ENCODE data around the gene ADAP1.
"Not testable (repeated sequence)": the region's sequence is repeated elsewhere in the genome, so short reads cannot be mapped to it uniquely, and the experiment has no call there.

The ADAP1 gene

DNA sequence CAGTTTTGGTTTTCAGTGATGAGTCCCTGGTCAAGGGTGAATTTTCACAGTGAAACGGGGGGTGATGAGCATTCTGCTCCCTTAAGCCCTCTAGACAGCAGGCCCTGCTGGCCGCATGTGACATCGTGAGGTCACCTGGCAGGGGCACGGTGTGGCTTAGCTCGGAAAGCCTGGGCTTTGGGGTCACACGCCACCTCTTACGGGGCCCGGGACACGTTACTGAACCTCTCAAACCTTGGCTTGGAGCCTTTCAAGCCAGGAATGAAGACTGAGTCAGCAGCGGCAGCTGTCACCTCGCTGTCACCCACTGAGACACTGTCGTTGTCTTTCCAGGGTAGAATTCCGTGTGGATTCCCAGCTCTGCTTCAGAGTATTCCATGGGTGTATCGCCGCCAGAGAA, 74.0 kb downstream of the ADAP1 start:
- no peak for DNase-seq (ENCODE audit: low read depth)

DNA sequence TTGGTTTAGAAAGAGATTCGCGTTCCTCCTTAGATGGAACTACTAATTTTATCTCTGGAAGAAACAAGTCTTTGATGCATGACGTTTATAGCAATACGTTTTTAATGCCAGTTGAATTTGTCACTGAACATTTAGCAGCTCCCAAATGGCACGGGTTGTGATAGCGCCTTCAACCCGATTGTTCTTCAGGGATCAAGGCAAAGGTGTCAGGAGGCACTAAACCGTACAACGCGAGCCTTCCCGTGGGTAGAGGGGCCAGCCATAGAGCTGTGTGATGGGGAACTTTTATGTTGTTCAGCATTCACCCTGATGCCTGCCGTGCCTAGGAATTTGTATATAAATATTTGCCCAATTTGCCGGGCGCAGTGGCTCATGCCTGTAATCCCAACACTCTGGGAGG, 74.8 kb downstream of the ADAP1 start:
- DNase-seq (ENCODE audit: low read depth), result no peak

DNA sequence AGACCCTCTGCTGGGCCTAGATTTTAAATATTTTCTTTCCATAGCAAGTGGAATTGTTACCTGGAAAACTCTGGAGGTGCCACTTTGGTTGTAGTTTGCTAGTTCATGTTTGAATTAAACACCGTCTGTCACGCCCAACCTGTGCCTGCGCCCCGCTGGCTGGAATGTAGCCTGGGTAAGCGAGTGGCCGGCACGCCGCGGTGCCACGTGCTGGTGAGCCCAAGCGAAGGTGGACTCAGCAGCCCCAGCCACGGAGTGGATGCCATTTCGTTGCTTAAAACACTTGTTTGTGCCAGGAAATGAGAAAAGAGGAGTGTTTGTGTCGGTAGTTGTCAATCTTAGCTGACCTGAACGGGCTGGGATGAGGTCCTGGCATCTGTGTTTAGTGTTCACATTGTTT, 75.4 kb downstream of the ADAP1 start:
- DNase-seq (ENCODE audit: low read depth), result no peak

DNA sequence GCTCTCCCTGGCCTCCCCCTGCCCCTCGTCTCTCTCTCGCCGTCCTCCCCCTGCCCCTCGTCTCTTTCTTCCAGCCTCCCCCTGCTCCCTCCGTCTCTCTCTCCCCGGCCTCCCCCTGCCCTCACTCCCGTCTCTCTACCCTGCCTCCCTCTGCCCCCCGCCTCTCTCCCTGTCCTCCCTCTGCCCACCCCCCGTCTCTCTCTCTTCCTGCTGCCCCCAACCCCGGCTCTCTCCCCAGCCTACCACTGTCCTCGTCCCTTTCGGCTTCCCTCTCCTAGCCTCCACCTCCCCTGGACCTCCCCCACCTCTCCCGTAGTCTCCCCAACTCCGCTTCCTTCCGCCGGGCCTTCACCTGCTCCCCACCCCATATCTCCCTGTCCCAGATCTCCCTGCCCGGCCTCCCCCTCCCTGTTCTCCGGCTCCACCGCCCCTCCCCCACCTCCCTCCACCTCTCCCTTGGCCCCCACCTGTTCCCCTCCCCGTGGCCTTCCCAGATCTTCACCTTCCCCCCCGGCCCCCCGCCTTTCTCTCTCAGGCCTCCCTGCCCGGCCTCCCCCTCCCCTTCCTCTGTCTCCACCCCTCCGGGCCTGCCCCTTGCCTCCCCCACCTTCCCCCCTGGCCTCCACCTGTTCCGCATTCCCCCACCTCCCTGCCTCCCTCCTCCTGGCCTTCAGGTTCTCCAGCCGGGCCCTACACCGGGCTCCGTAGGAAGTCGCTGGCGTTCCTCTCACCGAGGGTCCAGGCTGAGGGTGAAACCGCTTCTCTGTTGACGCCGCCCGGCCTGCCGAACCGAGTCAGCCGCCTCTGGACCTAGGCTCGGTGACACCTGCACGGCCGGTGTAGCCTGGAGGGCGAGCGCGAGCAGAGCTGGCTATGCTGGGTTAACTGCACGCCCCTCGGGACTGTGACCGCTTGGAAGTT, 76.9 kb downstream of the ADAP1 start:
- DNase-seq (ENCODE audit: low read depth), result no peak

DNA sequence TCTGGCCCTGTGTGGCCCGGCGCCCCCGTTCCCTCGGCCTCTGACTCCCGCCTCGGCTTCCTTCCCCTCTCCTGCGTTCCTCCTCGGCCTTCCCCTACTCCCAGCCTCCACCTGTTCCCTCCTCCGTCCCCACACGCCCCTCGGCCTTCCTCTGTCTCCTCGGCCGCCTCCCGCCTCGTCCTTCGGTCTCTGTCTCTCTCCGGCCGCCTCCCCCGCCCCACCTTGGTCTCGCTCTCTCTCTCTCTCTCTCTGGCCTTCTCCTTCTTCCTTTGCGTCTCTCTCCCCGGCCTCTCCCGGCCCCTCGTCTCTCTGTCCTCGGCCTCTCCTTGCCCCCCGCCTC, 77.5 kb downstream of the ADAP1 start:
- DNase-seq (ENCODE audit: low read depth), result no peak

DNA sequence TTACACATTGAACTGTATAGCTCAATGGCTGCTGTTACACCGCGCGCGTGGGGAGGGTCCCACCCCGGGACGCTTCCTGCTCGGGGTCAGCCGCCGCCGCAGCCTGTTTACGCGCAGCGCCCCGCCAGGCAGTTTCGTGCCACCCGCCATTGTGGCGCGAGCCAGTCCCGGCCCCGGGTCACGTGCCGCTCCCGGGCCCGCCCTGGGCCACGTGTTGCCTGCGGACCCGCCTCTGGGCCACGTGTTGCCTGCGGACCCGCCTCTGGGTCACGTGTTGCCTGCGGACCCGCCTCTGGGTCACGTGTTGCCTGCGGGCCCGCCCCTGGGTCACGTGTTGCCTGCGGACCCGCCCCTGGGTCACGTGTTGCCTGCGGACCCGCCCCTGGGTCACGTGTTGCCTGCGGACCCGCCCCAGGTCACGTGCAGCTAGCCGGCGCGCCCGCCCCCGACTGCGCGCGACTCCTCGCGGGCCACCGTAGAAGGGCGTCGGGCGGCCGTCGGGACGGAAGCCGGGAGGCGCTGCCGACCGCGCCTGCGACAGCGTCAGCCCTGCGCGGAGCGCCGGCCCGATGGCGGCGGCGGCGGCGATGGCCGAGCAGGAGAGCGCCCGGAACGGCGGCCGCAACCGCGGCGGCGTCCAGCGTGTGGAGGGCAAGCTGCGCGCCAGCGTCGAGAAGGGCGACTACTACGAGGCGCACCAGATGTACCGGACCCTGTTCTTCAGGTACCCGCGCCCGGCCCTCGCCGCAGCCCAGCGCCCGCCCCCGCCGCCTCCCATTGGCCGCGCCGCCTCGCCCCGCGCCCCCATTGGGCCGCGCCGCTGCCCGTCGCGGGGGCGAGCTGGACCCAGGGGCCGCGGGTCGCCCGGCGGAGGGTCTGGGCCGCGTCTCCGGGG, 78.2 kb downstream of the ADAP1 start, which contains the start of gene GET4:
Gene GET4, plus strand, starts transcription at position 478 of the 895 bp plus-strand sequence. Its CDS starts 92 bp downstream, at position 570.
- peak; percentile 93 for DNase-seq (ENCODE audit: low read depth)

DNA sequence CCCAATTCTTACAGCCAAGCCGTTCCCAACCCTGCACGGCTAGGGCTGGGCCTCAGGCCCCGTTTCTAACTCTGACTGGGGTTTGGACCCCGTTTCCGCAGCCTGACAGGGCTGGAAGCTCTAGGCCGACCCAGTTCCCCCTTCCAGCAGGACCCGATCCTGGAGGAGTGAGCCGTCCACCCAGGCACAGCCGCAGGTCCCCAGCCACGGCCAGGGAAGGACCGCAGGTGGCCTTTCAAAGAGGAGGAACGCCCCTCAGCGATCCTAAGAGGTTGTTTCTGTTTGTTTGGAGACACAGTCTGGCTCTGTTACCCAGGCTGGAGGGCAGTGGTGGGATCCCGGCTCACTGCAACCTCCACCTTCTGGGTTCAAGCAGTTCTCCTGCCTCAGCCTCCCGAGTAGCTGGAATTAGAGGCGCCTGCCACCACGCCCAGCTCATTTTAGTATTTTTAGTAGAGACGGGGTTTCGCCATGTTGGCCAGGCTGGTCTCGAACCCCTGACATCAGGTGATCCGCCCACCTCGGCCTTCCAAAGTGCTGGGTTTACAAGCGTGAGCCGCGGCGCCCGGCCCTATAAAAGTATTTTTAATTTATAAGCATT, 78.9 kb downstream of the ADAP1 start:
- no peak for DNase-seq (ENCODE audit: low read depth)

DNA sequence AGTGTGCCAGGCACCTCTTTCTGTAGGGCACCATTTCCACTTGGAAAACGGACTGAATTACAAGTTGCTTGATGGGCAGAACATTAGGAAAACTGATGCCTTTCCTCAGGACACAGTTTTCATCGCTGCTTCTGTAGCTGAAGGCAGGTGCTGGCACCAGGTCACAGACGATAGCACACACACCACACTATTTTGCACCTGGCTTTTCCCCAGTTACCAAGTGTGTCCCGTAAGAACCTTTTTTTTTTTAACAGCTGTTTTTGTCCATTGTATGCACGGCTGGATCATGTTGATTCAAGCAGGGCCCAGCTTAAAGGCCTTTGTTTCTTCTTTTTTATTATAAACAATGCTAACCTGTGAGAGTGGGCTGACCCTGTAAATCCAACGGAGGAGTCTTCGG, 79.4 kb downstream of the ADAP1 start:
- no peak for DNase-seq (ENCODE audit: low read depth)

DNA sequence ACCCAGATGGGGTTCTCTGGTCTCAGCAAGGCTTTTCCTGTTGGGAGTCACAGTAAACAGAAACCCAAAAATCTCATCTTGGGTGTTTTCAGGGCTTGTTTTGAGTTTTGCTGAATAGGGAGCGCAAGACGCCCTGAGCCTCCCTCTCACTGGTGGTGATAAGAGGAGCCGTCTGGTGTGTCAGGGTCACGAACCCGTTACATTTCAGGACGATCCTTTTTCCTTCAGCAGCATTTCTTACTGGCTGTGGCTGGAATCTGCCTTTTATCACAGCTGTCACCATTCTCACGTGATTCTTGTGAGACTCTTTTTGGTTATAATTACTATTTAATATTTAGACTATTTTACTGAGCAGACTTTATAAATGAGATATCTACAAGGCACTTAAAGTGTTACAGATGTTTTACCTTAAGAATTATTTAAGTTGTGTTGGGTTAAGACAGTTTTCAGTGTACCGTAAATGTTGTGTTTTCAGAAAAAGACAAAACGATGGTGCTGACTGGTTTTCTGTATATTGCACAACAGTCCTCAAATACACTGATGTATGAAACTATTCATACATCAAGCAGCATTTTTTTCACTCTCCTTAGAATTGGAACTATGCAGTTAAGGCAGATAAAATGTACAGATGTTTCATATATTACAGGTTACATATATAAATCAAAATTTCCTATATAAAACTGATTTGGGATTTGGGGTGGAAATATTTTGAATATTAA, 80.3 kb downstream of the ADAP1 start:
- DNase-seq (ENCODE audit: low read depth), result no peak

DNA sequence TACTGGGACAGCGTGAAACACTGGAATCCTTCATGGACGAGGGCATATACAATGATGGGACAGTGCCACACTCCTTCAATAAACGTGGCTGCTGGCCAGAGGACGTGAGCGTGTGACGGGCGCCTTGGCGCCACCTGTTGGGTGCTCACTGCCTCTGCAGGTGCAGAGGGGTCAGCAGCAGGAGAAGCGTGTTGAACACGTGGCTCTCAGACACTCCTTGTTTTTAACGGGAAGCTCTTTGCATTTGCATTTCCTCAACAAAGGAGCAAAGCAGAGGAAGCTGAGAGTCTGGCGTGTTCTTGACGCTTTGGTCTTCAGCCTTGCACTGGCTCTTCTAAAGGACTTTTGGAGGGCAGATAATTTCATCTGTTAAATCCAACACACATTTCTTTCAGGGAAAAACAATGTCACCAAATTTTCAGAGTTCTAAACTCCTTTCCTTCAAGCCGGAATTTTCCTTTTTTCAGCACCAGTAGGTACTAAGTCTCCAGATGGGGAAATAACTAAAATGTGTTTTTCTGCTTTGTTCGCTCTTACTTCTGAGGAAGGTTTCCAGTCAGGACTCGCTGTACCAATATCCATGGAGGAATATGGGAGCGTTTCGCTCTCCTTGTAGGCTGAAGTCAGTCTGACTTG, 81.0 kb downstream of the ADAP1 start:
- DNase-seq (ENCODE audit: low read depth), result peak; percentile 35

DNA sequence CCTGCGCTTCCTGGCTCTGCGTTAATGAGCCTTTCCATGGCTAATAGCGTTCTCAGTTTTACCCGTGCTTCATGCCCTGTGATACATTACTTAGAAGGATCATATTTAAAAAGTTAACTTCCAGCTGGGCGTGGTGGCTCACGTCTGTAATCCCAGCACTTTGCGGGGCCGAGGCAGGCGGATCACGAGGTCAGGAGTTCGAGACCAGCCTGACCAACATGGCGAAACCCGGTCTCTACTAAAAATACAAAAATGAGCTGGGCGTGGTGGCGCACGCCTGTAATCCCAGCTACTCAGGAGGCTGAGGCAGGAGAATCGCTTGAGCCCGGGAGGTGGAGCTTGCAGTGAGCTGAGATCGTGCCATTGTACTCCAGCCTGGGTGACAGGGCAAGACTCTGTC, 81.8 kb downstream of the ADAP1 start:
- not testable (repeated sequence) for DNase-seq (ENCODE audit: low read depth)

DNA sequence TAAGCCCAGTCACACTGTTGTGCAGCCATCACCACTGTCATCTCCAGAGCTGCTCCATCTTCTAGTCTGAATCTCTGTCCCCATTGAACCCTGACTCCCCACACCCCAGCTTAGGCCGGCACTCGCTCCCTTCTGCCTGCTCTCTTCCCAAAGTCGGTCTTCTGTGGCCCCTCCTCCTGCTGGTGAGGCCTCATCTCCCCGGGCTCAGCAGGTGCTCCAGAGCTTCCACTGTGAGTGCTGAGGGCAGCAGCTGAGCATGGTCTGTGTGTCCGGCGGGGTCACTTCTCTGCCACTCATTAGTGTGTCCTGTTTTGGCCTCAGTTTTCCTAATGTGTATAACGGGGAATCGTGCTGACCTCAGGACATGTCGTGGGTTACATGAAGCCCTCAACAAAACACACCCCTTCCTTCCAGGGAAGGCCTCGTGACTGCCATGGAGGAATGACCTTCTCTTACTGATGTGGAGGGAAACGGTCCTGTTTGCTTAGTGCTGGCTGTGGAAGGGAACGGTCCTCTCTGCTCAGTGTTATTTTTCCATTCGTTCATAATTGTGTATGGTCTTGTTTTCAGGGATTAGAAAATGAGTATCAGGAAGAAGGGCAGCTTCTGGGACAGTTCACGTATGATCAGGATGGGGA, 82.5 kb downstream of the ADAP1 start:
- no peak for DNase-seq (ENCODE audit: low read depth)

DNA sequence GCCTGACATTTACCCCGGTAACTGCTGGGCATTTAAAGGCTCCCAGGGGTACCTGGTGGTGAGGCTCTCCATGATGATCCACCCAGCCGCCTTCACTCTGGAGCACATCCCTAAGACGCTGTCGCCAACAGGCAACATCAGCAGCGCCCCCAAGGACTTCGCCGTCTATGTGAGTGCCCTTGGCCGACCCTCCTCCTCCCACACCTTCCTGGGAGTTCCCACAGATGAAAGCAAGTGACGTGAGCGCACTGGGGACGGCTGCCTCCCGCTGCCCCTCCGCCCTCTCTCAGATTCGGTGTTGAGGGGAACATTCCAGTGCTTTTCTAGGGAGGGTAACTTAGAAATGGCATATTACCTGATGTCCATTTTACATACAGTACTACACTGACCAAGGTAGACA, 85.1 kb downstream of the ADAP1 start:
- DNase-seq (ENCODE audit: low read depth), result no peak

DNA sequence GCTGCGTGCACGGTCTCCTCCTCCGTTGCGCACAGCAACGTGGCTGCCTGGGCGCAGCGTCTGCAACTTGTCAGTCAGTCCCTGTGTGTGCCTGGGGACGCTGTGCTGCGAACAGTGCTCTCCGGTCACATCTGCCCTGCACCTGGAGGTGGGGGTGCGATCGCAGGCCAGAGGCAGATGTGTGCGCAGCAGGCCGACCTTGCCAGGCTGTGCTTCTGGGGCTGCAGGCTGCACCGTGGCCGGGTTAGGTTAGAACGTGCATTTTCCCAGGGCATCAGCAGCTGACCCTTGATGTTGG, 86.3 kb downstream of the ADAP1 start:
- no peak for DNase-seq (ENCODE audit: low read depth)

DNA sequence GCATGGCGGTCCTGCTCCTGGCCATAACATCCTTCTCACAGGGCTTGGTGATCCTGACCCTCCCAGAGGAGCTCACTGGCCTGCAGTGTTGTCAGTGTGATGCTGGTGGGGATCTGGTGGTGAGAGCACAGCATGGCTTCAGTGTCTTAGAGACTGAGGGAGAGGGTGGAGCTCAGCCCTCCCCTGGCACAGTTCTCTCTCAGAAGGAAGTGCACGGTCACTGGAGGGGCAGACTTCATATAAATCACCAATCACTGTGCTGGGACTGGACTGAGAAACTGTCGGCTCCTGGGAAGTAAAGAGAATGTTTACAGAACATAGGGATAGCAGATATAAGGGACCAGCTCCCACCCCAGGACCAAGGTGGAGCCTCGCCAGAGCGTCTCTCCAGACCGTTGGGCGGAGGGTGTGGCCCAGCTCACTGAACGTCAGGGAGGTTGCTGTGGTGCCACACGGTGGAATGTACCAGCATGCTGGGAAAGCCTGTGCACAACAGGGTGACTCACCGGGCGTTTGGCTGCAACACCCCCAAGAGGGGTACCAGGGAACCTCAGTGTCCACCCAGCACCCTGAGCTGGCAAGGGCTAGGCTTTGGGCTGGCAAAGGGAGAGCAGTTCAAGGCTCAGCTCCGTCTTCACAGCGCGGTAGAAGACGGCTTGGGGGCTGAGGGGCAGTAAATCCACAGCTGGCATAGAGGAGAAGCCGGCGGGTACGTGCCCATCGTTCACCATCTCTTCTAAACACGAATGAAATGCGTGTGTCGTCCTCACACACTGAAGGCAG, 86.9 kb downstream of the ADAP1 start:
- DNase-seq (ENCODE audit: low read depth), result no peak

DNA sequence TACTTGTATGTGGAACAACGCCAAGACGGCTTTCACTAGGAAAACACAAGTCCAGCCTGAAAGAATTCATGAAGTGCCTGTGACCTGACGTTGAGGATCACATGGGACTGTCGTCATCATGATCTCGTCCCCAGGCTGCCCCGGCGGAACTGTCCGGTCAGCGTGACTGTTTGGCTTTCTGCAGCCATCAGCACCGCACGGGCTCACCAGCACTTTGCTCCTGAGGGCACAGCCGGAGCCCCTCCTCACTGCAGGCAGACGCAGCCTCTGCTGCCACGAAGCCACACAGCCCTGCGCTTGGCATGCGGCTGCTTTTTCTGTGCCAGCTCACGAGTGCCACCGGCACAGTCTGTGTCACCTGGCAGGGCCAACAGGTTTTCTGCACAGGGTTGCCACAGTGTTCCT, 87.5 kb downstream of the ADAP1 start:
- DNase-seq (ENCODE audit: low read depth), result no peak

DNA sequence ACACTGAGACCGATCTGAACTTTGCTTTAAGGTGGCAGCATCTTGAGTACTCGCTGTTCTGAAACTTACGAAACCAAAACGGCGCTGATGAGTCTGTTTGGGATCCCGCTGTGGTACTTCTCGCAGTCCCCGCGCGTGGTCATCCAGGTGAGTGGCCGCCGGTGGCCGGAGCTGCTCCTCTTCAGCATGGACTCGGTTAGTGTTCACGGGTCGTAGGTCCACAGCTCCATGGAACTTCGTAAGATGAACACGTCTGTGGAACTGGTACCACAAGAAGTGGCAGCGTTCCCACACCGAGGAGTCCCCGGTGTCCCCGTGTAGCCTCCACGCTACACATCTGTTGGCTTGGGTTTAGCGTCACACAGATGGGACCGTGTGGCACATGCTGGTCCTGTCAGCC, 88.6 kb downstream of the ADAP1 start:
- DNase-seq (ENCODE audit: low read depth), result no peak

DNA sequence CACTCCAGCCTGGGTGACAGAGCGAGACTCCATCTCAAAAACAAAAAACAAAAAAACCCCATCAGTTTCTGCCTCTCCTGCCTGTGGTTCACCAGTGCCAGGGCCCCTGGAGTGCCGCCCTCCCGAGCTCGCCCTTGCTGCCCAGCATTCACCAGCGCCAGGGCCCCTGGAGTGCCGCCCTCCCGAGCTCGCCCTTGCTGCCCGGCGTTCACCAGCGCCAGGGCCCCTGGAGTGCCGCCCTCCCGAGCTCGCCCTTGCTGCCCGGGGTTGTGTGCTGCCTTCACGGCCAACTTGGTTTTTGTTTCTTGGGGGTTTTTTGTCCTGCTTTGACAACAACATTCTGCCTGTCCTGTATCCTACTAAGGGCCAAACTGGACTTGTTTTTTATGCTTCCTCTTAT, 91.4 kb downstream of the ADAP1 start:
- DNase-seq (ENCODE audit: low read depth), result no peak

DNA sequence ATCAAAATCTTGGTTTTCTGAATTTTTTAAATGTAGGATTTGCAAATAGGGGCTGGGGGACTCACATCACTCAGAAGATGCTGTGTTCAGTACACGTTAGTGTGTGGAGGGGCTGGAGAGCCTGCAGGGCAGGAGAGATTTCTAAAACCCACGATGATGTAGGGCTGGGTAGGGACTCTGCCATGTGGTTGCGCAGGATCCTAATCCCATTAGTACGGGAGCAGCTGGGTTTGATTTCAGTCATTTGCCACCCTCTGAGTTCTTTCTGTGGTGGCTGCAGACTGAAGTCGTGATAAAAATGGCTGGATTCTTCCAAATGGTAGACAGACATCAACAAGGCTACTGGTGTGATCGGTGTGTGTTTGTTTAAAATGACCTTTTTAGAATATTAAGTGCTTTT, 92.3 kb downstream of the ADAP1 start:
- DNase-seq (ENCODE audit: low read depth), result no peak

DNA sequence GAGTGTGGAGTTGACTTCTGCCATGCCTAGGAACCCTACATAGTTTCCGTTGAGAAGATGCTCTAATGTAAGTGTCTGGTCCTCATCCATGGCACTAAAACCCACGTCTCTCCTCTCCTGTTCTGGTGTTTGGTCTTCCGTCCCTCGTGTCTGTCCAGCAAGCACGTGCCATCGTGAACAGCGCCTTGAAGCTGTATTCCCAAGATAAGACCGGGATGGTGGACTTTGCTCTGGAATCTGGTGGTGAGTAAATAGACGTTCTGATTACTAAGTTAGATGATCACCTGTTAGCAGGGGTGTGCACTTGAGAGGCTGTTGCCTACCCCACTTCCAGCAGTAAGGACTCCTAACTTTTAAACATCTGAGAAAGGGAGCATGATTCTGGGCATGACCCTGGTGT, 93.3 kb downstream of the ADAP1 start:
- DNase-seq (ENCODE audit: low read depth), result no peak

Data from stimulated activated CD8-positive, alpha-beta memory T cell treated with anti-CD3 and anti-CD28 coated beads, Interleukin-15, amount 100 ng/mL, for 24 hours (primary cell).